AG08396 (cell line): ENCODE measurements around the gene NFKBIE.
A peak's percentile ranks its signal among the peaks of the same experiment; 100 is the strongest.

Experiments
- DNase-seq: peaks from one replicate; pipeline ENCODE4 v3.0.0; 2012; ENCODE audit warnings: low spot score, mixed read lengths

The NFKBIE gene

DNA sequence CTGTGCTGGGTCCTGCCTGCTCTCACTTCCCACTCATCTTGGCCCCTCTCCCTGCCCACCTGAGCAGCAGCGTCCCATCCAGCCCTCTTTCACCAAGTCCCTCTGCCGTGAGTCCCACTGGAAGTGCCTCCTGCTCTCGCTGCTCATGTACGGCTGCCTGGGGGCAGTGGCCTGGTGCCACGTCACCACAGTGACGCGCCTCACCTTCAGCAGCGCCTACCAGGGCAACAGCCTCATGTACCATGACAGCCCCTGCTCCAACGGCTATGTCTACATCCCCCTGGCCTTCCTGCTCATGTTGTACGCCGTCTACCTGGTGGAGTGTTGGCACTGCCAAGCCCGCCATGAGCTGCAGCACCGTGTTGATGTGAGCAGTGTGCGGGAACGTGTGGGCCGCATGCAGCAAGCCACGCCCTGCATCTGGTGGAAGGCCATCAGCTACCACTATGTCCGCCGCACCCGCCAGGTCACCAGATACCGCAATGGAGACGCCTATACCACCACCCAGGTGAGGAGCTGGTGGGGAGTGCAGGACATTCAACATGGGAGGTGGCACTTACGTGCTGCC is 7.7 kb upstream of the NFKBIE start:
- DNase-seq, result no peak

GRCh38 chr6:44272529-44272928 is 7.2 kb upstream of the NFKBIE start:
- DNase-seq, result no peak

DNA sequence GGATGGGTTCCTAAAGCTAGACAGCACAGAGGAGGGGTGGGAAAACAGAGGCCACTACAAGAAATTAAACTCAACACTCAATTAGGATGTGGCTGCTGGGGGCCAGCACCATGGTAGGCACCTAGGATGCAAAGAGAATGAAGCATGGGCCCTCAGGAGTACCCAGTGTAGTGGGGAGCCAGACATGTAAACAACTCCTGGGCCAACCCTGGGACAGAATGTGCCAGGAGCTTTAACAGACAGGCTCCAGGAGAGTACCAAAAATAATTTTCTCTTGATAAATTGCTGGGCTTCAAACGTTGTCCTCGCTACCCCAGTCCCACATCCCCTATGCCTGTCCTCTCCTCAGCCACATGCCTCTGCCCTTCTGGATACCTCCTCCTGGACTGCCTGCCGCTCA is 6.6 kb upstream of the NFKBIE start:
- DNase-seq, result no peak

GRCh38 chr6:44271406-44271723 is 6.0 kb upstream of the NFKBIE start:
- DNase-seq, result no peak

DNA sequence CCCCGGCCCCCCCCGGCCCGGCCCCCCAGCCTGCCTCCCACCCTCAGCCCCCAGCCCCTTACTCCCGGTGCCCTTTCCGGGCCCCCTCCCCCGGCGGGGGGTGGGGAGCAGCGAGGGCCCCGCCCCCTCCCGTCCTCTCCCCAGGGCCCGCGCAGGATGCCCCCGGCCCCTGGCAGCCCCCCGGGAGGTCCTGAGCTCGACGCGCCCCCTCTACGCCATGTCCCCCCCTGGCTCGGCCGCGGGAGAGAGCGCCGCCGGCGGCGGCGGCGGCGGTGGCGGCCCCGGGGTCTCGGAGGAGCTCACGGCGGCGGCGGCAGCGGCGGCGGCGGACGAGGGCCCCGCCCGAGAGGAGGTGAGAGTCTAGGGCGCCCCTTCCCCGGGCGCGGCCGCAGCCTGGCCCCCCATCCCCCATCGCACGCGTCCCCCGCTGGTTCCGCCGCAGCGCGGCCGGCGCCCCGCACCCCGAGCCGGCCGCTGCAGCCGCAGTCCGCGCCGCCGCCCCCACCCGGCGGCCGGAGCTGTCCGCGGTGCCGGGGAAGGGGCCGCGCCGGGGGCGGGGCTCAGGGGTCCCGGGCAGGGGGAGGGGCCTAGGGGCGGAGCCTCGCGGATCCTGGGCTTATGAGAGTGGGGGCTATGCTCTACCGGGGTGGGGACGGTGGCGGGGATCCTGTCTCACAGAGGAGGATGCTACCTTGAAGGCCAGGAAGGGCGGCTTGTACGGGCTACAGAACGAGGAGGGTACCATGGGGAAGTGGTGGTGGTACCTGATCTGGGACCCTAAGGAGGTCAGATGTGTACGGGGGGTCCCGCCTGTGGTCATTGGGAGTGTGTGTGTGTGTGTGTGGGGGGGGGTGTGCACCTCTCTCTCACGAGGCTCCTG is 5.4 kb upstream of the NFKBIE start:
- no peak for DNase-seq

- no peak for DNase-seq
Observed at GRCh38 chr6:44269921-44270525, 4.7 kb upstream of the NFKBIE start, which contains the start of gene TMEM151B. TMEM151B (plus strand) TSS chr6:44270450; CDS start chr6:44270743, 293 bp downstream.

DNA sequence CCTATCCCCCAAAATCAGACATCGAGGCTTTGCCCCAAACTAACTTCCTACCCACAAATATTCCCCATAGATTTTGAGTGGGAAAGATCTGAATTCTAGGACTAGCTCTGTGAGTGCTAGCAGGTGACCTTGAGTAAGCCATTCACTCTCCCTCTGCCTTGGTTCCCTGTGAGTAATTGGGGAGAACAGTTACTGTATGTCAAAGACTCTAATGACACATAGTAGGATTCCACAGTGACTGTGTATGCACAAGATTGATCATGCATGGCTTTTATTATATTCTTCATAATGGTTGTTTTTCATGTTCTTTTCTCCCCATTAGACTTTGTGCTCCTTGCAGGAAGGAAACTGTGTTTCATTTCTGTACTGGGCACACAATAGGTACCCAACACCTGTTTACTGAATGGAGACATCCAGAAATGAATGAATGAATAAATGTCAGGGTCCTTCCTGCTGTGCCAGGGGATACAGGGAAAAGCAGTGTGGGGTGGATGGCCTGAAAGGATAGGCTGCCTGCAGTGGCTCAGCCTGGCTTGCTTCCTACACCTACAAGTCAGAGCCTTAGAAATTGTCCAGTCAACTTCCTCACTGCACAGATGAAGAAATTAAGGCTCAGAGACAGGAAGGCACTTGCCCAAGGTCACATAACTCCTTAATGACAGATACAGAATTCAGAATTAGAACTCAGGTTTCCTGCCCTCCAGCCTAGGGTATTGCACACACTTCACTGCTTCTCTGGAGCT is 4.0 kb upstream of the NFKBIE start:
- no peak for DNase-seq

DNA sequence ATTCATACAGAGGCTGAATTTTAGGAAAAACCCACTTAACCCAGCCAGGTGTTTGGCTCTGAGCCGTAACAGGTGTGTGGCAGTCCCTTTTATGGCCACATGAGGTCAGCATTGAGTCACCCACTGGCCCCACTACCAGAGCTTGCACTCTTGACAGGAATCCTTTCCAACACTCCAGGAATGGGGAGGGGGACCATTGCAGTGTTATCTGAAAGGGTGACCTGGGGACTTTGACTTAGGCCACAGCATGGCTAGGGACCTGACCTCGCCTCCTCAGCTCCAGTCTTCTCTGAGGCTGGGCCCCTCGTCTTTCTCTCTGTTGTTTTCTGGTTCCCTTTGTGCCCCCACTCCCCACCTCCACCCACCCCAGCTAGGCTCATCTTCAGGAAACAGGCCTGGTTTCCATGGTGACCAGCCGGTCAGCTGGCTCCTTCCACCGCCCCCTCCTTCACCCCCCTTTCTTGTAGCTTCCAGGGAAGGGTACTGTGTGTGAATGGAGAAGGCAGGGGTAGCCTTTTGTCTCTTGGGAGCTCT is 2.8 kb upstream of the NFKBIE start:
- peak; percentile 71 for DNase-seq

- DNase-seq, result no peak
Observed at GRCh38 chr6:44267252-44267651, 1.9 kb upstream of the NFKBIE start.

DNA sequence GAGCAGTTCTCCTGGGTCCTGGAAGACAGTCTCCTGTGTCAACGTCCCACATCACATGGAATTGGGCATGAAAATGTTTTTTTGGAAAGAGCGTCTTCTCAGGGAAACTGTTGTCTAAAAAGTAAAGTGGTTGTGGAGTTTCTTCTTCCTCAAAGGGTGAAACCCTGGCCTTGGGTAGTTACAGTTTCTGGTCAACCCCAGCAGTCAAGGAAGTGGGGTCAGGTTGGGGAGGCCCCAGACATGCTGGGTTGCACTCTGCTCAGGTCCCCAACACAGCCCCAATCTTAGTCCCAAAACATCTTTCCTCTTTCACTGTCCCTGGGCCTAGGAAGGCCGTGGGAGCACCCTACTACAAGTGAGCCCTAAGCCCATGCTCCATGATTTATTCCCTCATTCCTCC is 996 bp upstream of the NFKBIE start:
- no peak for DNase-seq

- no peak for DNase-seq
Observed at GRCh38 chr6:44265722-44266233, 427 bp upstream of the NFKBIE start.

- DNase-seq, result no peak
Observed at GRCh38 chr6:44264154-44265006, 971 bp downstream of the NFKBIE start.

DNA sequence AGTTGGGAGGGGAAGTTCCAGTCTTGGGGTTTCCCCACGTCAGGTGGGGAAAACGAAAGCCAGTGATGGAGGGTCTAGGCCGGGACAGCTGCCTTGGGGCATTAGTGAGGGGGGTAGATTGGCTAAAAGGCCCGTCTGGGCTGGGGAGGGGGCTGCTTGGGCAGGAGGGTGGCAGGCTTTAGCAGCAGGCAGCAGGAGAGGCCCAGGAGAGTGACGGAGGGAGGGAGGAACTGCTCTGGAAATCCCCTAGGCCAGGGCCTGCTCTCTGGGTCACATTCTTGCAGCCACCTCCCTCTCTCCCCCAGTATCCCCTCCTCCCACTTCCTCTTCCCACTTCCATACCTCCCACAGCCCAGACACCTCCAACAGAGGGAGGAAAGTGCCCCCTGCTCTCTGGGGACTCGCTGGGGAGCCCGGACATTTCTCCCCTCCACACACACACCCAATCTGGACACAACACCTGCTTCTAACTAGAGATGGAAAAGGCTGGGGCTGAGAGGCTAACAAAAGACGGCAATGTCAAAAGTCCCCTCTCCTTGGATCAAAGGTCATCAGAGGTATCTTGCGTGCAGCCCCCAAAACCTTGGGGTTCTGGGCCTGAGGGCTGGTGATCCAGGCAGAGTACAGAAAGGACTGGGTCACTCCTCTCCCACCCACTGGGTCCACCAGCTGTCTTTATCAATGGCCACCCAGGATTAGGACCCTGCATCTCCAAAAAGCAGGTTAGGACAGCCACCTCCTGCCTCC is 1.8 kb downstream of the NFKBIE start:
- DNase-seq, result no peak

DNA sequence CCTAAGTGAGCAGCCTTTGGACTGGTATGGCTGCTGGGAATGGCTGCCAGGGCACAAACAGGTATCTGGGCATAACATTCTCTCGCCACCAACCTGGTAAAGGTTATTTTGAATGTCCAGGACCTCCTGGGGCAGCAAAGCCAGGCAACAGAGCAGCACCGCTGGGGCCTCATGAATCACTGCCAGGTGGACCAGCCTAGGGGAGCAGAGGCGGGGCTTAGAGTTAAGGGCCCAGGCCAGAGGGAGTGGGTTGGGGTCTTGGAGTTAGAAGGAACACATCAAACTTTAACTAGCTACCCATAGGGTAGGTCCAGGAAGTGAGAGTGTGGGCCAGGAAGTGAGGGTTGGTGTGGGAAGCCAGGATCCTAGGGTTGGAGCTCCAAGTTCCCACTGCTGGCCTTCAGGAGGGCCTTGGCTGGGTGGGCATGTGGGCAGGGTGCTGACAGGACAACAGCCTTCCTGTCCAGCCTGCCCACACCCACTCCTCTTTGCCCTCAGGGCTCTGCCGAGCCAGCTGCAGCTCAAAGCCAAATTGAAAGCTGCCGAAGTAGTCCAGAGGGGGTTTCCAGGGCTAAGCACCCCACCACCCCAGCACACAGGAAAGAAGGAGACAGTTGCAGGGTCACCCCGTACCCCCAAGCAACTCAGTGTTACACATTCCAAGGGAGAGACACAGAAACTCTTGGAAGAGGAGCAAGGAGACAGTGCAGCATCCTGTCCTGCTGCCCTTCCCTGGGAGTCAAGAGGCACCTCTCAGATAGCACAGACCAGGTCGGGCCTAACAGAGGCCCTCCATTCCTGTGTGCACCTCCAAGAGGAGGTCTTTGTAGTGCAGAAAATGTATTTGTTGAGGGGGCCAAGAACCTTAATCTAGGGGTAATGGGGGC is 2.6 kb downstream of the NFKBIE start:
- no peak for DNase-seq

- no peak for DNase-seq
Observed at GRCh38 chr6:44261581-44261980, 3.8 kb downstream of the NFKBIE start.

- no peak for DNase-seq
Observed at GRCh38 chr6:44260451-44261297, 4.7 kb downstream of the NFKBIE start.

GRCh38 chr6:44260011-44260410 is 5.3 kb downstream of the NFKBIE start:
- no peak for DNase-seq

GRCh38 chr6:44258921-44259320 is 6.4 kb downstream of the NFKBIE start:
- DNase-seq, result no peak
